ENCODE measurements around the gene MPRIP.
A peak's percentile ranks its signal among the peaks of the same experiment; 100 is the strongest.

Gene MPRIP

GRCh38 chr17:17232303-17232621, 190.0 kb downstream of the MPRIP start:
- DNase-seq (ENCODE audit: low read depth in 2 of 2) = no peak

GRCh38 chr17:17235212-17236174, 193.2 kb downstream of the MPRIP start:
- DNase-seq (ENCODE audit: low read depth in 2 of 2) = no peak

- no peak for DNase-seq (ENCODE audit: low read depth in 2 of 2)
Observed at GRCh38 chr17:17236295-17237025, 194.2 kb downstream of the MPRIP start.

GRCh38 chr17:17237026-17237799, 195.0 kb downstream of the MPRIP start, which contains the start of gene FLCN:
FLCN (minus strand) TSS chr17:17237168; CDS start chr17:17228137, 9,031 bp downstream.
- peak; percentile 79 to 81 for DNase-seq (ENCODE audit: low read depth in 2 of 2)

GRCh38 chr17:17239832-17240231, 197.6 kb downstream of the MPRIP start:
- DNase-seq (ENCODE audit: low read depth in 2 of 2) = no peak

GRCh38 chr17:17241656-17242055, 199.4 kb downstream of the MPRIP start:
- DNase-seq (ENCODE audit: low read depth in 2 of 2) = no peak

- no peak for DNase-seq (ENCODE audit: low read depth in 2 of 2)
Observed at GRCh38 chr17:17242246-17242645, 200.0 kb downstream of the MPRIP start.
